ENCODE measurements around the gene DHRS12. TPM values are rescaled to one million over a fixed set of nuclear protein-coding genes. Genes with fewer than 3 reads are reported as not detected.
A peak's percentile ranks its signal among the peaks of the same experiment; 100 is the strongest.

The DHRS12 gene
- total RNA-seq, 1 donor from 2014 or later: 7.9 TPM

- DNase-seq (ENCODE audit: low spot score in 2 of 2): no peak
- no peaks in the 10 kb centered on the region for H3K9me3 ChIP-seq
- H3K4me3 ChIP-seq: no peak overlapping the region
- H3K36me3 ChIP-seq: peaks cover 0 to 2% of the 10 kb centered on the region in 2 donors
- H3K4me1 ChIP-seq: peaks cover 0 to 14% of the 10 kb centered on the region in 2 donors
- H3K27ac ChIP-seq: no peak overlapping the region
- H3K27me3 ChIP-seq: no peaks in the 10 kb centered on the region
- TF ChIP-seq, protein P1, sequence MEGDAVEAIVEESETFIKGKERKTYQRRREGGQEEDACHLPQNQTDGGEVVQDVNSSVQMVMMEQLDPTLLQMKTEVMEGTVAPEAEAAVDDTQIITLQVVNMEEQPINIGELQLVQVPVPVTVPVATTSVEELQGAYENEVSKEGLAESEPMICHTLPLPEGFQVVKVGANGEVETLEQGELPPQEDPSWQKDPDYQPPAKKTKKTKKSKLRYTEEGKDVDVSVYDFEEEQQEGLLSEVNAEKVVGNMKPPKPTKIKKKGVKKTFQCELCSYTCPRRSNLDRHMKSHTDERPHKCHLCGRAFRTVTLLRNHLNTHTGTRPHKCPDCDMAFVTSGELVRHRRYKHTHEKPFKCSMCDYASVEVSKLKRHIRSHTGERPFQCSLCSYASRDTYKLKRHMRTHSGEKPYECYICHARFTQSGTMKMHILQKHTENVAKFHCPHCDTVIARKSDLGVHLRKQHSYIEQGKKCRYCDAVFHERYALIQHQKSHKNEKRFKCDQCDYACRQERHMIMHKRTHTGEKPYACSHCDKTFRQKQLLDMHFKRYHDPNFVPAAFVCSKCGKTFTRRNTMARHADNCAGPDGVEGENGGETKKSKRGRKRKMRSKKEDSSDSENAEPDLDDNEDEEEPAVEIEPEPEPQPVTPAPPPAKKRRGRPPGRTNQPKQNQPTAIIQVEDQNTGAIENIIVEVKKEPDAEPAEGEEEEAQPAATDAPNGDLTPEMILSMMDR (IDR thresholded peaks at IDR 0.05): no peak
- intact Hi-C loops (cut with DNase I): no loop called here
Measured at GRCh38 chr13:51772105-51772455, 31.9 kb downstream of the DHRS12 start.

- no peak overlapping the region for H3K4me3 ChIP-seq
- no peaks in the 10 kb centered on the region for H3K27me3 ChIP-seq
- intact Hi-C loops (cut with DNase I): loop anchor here (2.0 kb wide), 1 partner anchor 29 kb away; no protein-coding TSS in a partner anchor
- peaks cover 0 to 14% of the 10 kb centered on the region in 2 donors for H3K4me1 ChIP-seq
- DNase-seq (ENCODE audit: low spot score in 2 of 2): no peak
- no peaks in the 10 kb centered on the region for H3K9me3 ChIP-seq
- H3K27ac ChIP-seq: peak overlapping the region in 1 of 2 donors; percentile 6
- TF ChIP-seq, protein P1 (IDR thresholded peaks at IDR 0.05): no peak
- peaks cover 0 to 7% of the 10 kb centered on the region in 2 donors for H3K36me3 ChIP-seq
Measured at GRCh38 chr13:51771418-51772104, 32.4 kb downstream of the DHRS12 start.

GRCh38 chr13:51770681-51771417, 33.1 kb downstream of the DHRS12 start:
- H3K4me1 ChIP-seq: peaks cover 0 to 14% of the 10 kb centered on the region in 2 donors
- H3K27me3 ChIP-seq: no peaks in the 10 kb centered on the region
- no peaks in the 10 kb centered on the region for H3K9me3 ChIP-seq
- TF ChIP-seq, protein P1 (IDR thresholded peaks at IDR 0.05): no peak
- peak overlapping the region; percentile 74 to 89 for H3K27ac ChIP-seq
- no peak for DNase-seq (ENCODE audit: low spot score in 2 of 2)
- no peak overlapping the region for H3K4me3 ChIP-seq
- intact Hi-C loops (cut with DNase I): loop anchor here (2.0 kb wide), 1 partner anchor 30 kb away; no protein-coding TSS in a partner anchor
- peaks cover 0 to 9% of the 10 kb centered on the region in 2 donors for H3K36me3 ChIP-seq

GRCh38 chr13:51770160-51770559, 33.8 kb downstream of the DHRS12 start:
- TF ChIP-seq, protein P1 (IDR thresholded peaks at IDR 0.05): no peak
- intact Hi-C loops (cut with DNase I): loop anchor here (2.0 kb wide), 1 partner anchor 31 kb away; no protein-coding TSS in a partner anchor
- Histone ChIP-seq H3K4me3 (no peak overlapping the region), H3K9me3 (no peaks in the 10 kb centered on the region), H3K36me3 (peaks cover 0 to 9% of the 10 kb centered on the region in 2 donors), H3K27me3 (no peaks in the 10 kb centered on the region), H3K27ac (peak overlapping the region; percentile 74 to 89), H3K4me1 (peaks cover 0 to 16% of the 10 kb centered on the region in 2 donors)
- DNase-seq (ENCODE audit: low spot score in 2 of 2): no peak

- TF ChIP-seq, protein P1 (IDR thresholded peaks at IDR 0.05): no peak
- peaks cover 0 to 9% of the 10 kb centered on the region in 2 donors for H3K36me3 ChIP-seq
- no peak overlapping the region for H3K4me3 ChIP-seq
- H3K9me3 ChIP-seq: no peaks in the 10 kb centered on the region
- H3K27me3 ChIP-seq: no peaks in the 10 kb centered on the region
- DNase-seq (ENCODE audit: low spot score in 2 of 2): peak in 1 of 2 donors; percentile 85
- peaks cover 4 to 22% of the 10 kb centered on the region in 2 donors for H3K4me1 ChIP-seq
- H3K27ac ChIP-seq: peak overlapping the region; percentile 74 to 89
- intact Hi-C loops (cut with DNase I): loop anchor here (2.0 kb wide), 1 partner anchor 31 kb away; no protein-coding TSS in a partner anchor
Measured at GRCh38 chr13:51769455-51770127, 34.4 kb downstream of the DHRS12 start.

Measured in ascending aorta (tissue), 2 donors.